Gastrocnemius medialis (tissue), 4 donors: ENCODE data around the gene PTPRN2. TPM values are rescaled to one million over a fixed set of nuclear protein-coding genes. Genes with fewer than 3 reads are reported as not detected.

ENCODE experiments used
- ATAC-seq, 2 donors: fragments of 150-250 bp; one replicate each; pipeline ENCODE4 v1.9.1; 2016
- DNase-seq, 2 donors: peaks; one replicate each; pipeline ENCODE4 v3.0.0-alpha.2; 2019
- H3K27ac ChIP-seq, 4 donors: fragments of 200-600 bp; sonication (generic); 1 replicate in 1 of 4; 2 replicates in 3 of 4; pipeline ENCODE4 v1.5.1; 2016 to 2018; ENCODE audit warnings: mild to moderate bottlenecking in 2 of 4, moderate library complexity in 1 of 4
- H3K27me3 ChIP-seq, 3 donors: fragments of 200-600 bp; sonication (generic) in 2 of 3; 1 replicate in 1 of 3; 2 replicates in 2 of 3; pipeline versions ENCODE4 v1.5.1 to v1.6.0; 2016 to 2019; ENCODE audit warnings: mild to moderate bottlenecking in 1 of 3, moderate library complexity in 1 of 3
- H3K36me3 ChIP-seq, 2 donors: fragments of 200-600 bp; sonication (generic) in 1 of 2; one replicate each; pipeline ENCODE4 v1.5.1; 2017 to 2018
- H3K4me1 ChIP-seq, 2 donors: fragments of 200-600 bp; sonication (generic) in 1 of 2; one replicate each; pipeline ENCODE4 v1.5.1; 2016 to 2017; ENCODE audit warnings: mild to moderate bottlenecking in 2 of 2
- H3K4me3 ChIP-seq, 4 donors: fragments of 200-600 bp; sonication (generic) in 3 of 4; 1 replicate in 1 of 4; 2 replicates in 3 of 4; pipeline ENCODE4 v1.5.1; 2016 to 2019; ENCODE audit warnings: mild to moderate bottlenecking in 2 of 4
- H3K9me3 ChIP-seq, 3 donors: fragments of 200-600 bp; sonication (generic) in 2 of 3; 1 replicate in 1 of 3; 2 replicates in 2 of 3; pipeline ENCODE4 v1.5.1; 2016 to 2019
- POLR2A ChIP-seq, 2 donors: fragments of 450-650 bp; IDR thresholded peaks; one replicate each; pipeline ENCODE4 v1.6.1; 2017; ENCODE audit warnings: antibody characterized with exemption in 2 of 2, mild to moderate bottlenecking in 2 of 2, moderate library complexity in 2 of 2
- in situ Hi-C, 4 donors: fragments of 200-750 bp; cut with MboI; loops; one replicate each; pipeline versions ENCODE4 v1.15.0 to v1.8.0; 2017; ENCODE audit warnings: low sequenced_read_pairs in 4 of 4
- intact Hi-C: fragments of 100-400 bp; cut with DNase I; formaldehyde crosslinking; loops from one replicate; pipeline ENCODE4 v1.15.1; 2023; ENCODE audit warnings: low total_unique reads
- total RNA-seq, 4 donors: library from RNA; depleted of rRNA; stranded (reverse); fragments of >200 nt; gene quantifications; one replicate each; pipeline versions ENCODE4 v1.1.0 to v1.2.3, GENCODE V29; 2016
- TF ChIP-seq, protein P1 (sequence below), 5 experiments: fragments of 450-650 bp in 3 of 5; fragments of 200-600 bp in 2 of 5; sonication (generic) in 2 of 5; IDR thresholded peaks in 4 of 5; conservative IDR thresholded peaks in 1 of 5; 1 replicate in 4 of 5; 2 replicates in 1 of 5; pipeline ENCODE4 v1.5.1; 2016 to 2019; ENCODE audit warnings: antibody characterized with exemption in 5 of 5, mild to moderate bottlenecking in 3 of 5, moderate library complexity in 3 of 5

The PTPRN2 gene
- total RNA-seq, 4 donors from 2014 or later, result 0.66 to 0.85 (median 0.81) TPM

DNA sequence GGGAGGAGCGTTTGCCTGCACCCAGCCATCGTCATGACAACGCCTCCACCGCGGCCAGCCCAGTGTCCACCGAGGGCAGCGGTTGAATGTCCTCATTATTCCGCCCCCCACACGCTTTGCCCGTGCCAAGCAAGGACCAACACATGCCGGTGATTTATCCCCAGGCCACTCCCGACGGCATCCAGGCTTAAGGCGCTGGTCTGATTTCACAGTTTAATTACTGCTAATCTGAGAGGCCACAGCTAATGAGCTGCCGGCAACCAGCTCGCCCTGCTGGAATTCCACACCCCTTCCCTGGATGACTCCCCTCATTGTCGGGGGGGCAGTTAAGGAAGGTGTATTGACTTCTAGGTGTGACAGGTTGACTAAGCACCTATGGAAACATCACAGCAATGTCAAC, 818.5 kb downstream of the PTPRN2 start:
- Histone ChIP-seq H3K36me3 (no peaks in the 10 kb centered on the region), H3K27me3 (peaks cover 0 to 2% (median 0%) of the 10 kb centered on the region in 3 donors), H3K27ac (no peak overlapping the region), H3K9me3 (no peaks in the 10 kb centered on the region), H3K4me3 (no peak overlapping the region), H3K4me1 (no peaks in the 10 kb centered on the region)
- ATAC-seq, result no peak
- in situ Hi-C loops, result no loop called here
- DNase-seq, result no peak
- intact Hi-C loops, result no loop called here
- TF ChIP-seq, protein P1, sequence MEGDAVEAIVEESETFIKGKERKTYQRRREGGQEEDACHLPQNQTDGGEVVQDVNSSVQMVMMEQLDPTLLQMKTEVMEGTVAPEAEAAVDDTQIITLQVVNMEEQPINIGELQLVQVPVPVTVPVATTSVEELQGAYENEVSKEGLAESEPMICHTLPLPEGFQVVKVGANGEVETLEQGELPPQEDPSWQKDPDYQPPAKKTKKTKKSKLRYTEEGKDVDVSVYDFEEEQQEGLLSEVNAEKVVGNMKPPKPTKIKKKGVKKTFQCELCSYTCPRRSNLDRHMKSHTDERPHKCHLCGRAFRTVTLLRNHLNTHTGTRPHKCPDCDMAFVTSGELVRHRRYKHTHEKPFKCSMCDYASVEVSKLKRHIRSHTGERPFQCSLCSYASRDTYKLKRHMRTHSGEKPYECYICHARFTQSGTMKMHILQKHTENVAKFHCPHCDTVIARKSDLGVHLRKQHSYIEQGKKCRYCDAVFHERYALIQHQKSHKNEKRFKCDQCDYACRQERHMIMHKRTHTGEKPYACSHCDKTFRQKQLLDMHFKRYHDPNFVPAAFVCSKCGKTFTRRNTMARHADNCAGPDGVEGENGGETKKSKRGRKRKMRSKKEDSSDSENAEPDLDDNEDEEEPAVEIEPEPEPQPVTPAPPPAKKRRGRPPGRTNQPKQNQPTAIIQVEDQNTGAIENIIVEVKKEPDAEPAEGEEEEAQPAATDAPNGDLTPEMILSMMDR (IDR thresholded peaks at IDR 0.05 in 4 of 5, conservative IDR thresholded peaks at IDR 0.05 in 1 of 5), result no peak
- TF ChIP-seq POLR2A (IDR thresholded peaks at IDR 0.05), result no peak

DNA sequence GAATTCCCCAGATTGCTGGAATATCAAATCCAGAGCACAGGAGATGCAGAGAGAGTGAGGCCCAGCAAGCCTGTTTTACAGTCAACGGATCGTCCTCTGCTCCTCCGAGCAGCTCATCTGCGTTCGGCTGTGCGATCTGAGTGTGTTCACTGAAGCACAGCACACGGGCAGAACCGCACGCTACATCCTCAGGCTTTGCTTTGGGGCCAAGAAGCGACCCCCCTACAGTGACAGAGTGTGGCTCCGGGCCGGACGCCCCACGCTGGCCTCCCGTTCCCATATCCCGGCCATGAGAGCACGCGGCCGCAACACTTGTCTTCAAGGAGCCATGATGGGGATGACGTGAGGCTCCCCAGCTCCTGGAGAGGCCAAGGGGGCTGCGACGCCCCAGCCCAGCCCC, 819.4 kb downstream of the PTPRN2 start:
- Histone ChIP-seq H3K27ac (no peak overlapping the region), H3K4me3 (no peak overlapping the region), H3K9me3 (no peaks in the 10 kb centered on the region), H3K36me3 (no peaks in the 10 kb centered on the region), H3K4me1 (no peaks in the 10 kb centered on the region), H3K27me3 (peaks cover 0 to 2% (median 0%) of the 10 kb centered on the region in 3 donors)
- DNase-seq (no peak), ATAC-seq (no peak)
- TF ChIP-seq, protein P1 (IDR thresholded peaks at IDR 0.05 in 4 of 5, conservative IDR thresholded peaks at IDR 0.05 in 1 of 5), result no peak
- no peak for TF ChIP-seq POLR2A (IDR thresholded peaks at IDR 0.05)
- in situ Hi-C loops, result no loop called here
- intact Hi-C loops, result no loop called here

DNA sequence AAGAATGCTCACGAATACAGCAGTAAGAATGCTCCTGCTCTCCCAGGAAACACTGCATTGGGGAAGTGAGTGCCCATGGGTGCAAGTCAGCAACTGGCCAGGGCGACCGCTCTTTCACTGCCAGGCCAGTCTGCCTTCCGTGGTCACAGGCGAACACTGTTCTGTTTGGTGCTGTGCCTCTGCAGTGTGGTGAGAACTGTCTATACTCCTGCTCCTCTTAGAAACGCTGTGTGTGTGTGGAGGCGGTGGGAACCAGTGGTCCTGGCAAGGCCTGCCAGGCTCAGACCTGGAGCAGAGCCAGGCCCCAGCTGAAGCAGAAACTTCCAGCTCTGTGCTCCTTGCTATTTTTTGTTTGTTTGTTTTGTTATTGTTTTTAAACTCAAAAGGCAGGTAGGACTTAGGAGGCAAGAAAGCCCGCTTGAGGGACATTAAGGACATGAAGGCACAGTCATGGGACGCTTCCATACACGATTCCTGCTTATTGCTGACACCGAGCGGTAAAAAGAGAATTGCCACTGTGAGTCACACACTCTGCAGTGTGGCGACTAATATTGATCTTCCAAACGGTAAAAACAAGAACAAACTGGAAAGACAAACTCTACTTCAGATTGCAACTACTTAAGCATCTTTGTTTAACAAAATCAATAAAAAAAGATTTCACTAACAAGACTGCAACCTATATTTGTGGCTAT, 820.0 kb downstream of the PTPRN2 start:
- no peak for ATAC-seq

DNA sequence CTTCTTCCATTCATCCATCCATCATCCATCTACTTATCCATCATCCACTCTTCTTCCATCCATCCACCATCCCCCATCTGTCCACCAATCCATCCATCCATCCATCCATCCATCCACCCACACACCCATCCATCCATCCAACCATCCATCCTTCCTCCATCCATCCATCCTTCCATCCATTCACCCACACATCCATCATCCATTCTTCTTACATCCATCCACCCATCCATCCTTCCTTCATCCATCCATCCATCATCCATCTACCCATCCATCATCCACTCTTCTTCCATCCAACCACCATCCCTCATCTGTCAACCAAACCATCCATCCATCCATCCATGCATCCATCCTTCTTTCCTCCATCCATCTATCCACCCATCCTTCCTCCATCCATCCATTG, 821.5 kb downstream of the PTPRN2 start:
- ATAC-seq (no peak), DNase-seq (no peak)
- Histone ChIP-seq H3K9me3 (no peaks in the 10 kb centered on the region), H3K36me3 (no peaks in the 10 kb centered on the region), H3K27me3 (peaks cover 0 to 2% (median 0%) of the 10 kb centered on the region in 3 donors), H3K27ac (no peak overlapping the region), H3K4me1 (no peaks in the 10 kb centered on the region), H3K4me3 (no peak overlapping the region)
- TF ChIP-seq, protein P1 (IDR thresholded peaks at IDR 0.05 in 4 of 5, conservative IDR thresholded peaks at IDR 0.05 in 1 of 5), result no peak
- TF ChIP-seq POLR2A (IDR thresholded peaks at IDR 0.05), result no peak
- in situ Hi-C loops, result no loop called here
- intact Hi-C loops, result no loop called here

More for the DNA sequence above, 820.0 kb downstream of the PTPRN2 start:
- H3K9me3 ChIP-seq, result no peaks in the 10 kb centered on the region
- no peak for TF ChIP-seq POLR2A (IDR thresholded peaks at IDR 0.05)
- TF ChIP-seq, protein P1 (IDR thresholded peaks at IDR 0.05 in 4 of 5, conservative IDR thresholded peaks at IDR 0.05 in 1 of 5), result no peak
- H3K4me3 ChIP-seq, result no peak overlapping the region
- intact Hi-C loops, result no loop called here
- in situ Hi-C loops, result no loop called here
- DNase-seq, result no peak
- H3K4me1 ChIP-seq, result no peaks in the 10 kb centered on the region
- H3K27me3 ChIP-seq, result peaks cover 0 to 2% (median 0%) of the 10 kb centered on the region in 3 donors
- H3K27ac ChIP-seq, result no peak overlapping the region
- H3K36me3 ChIP-seq, result no peaks in the 10 kb centered on the region
